Measurements from ENCODE around the gene RPUSD2.

RPUSD2 gene

DNA sequence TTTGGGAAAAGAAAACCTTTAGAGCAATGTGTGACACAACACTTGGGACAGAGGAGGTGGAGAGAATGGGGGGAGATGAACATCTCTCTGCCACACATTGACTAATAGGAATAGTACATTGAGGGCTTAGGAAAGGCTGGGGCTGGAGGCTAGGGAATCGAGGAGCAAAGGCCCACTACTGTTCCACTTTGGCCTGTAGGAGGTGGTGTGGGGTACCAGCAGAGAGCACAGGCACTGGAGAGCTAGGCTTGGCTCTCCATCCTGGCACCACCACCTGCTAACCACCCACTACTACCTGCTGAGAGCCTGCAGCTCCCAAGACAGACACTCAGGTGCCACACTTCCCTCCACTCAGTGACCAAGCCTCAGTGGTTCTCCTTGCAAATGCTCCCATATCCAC is 23.6 kb upstream of the RPUSD2 start:
- no peaks in the 10 kb centered on the region for H3K4me1 ChIP-seq (ENCODE audit: control insufficient read depth, insufficient read depth, low read length, poor library complexity, severe bottlenecking)
- H3K36me3 ChIP-seq (ENCODE audit: control insufficient read depth, insufficient read depth, low read length), result peaks cover 4% of the 10 kb centered on the region
- H3K27me3 ChIP-seq (replicated peaks; ENCODE audit: control insufficient read depth, insufficient read depth, low read length, poor library complexity, severe bottlenecking), result no peaks in the 10 kb centered on the region
- H3K27ac ChIP-seq (ENCODE audit: insufficient read depth, low read length, poor library complexity, severe bottlenecking), result no peak overlapping the region
- H3K4me3 ChIP-seq (ENCODE audit: insufficient read depth, low read depth, low read length, poor library complexity, severe bottlenecking), result no peak overlapping the region
- DNase-seq, result no peak
- H3K9me3 ChIP-seq (ENCODE audit: control insufficient read depth, low read length), result no peaks in the 10 kb centered on the region

DNA sequence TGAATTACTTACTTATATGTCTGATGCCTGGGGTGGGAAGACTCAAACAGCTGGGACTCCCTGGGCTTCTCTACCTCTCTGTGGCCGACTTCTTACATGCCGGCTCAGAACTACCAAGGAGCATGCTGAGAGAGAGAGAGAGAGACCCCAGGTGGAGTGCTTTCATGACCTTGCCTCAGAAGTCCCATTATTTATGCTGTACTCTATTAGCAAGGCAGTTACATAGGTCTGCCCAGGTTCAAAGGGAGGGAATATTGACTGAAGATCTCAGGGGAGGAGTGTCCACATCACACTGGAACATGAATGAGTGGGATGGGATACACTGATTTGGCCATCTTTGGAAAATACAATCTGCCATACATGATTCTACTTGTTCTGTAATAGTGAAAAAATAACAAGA is 20.5 kb upstream of the RPUSD2 start:
- no peak overlapping the region for H3K27ac ChIP-seq (ENCODE audit: insufficient read depth, low read length, poor library complexity, severe bottlenecking)
- no peaks in the 10 kb centered on the region for H3K4me1 ChIP-seq (ENCODE audit: control insufficient read depth, insufficient read depth, low read length, poor library complexity, severe bottlenecking)
- H3K4me3 ChIP-seq (ENCODE audit: insufficient read depth, low read depth, low read length, poor library complexity, severe bottlenecking), result no peak overlapping the region

DNA sequence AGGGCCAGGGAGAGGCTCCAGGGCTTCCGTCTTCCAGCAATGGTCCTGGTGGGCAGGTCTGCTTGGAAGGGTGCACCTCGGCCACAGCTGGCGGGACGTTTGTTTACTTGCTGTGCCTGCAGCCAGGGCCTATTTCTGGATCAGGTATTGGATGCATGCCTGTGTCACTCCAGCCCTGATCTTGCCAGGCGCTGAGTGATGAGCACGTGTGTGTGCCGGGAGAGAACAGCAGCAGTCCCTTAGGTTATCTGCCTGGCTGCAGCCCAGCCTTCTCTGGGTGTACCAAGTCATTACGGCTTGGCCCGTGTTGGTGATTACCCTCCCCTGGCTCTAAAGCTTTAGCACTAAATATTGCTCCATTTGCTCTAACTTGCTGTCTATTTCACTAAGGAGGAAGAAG is 19.2 kb upstream of the RPUSD2 start:
- no peaks in the 10 kb centered on the region for H3K27me3 ChIP-seq (replicated peaks; ENCODE audit: control insufficient read depth, insufficient read depth, low read length, poor library complexity, severe bottlenecking)
- no peaks in the 10 kb centered on the region for H3K4me1 ChIP-seq (ENCODE audit: control insufficient read depth, insufficient read depth, low read length, poor library complexity, severe bottlenecking)
- H3K4me3 ChIP-seq (ENCODE audit: insufficient read depth, low read depth, low read length, poor library complexity, severe bottlenecking), result no peak overlapping the region
- no peak overlapping the region for H3K27ac ChIP-seq (ENCODE audit: insufficient read depth, low read length, poor library complexity, severe bottlenecking)
- H3K36me3 ChIP-seq (ENCODE audit: control insufficient read depth, insufficient read depth, low read length), result peaks cover 26% of the 10 kb centered on the region
- H3K9me3 ChIP-seq (ENCODE audit: control insufficient read depth, low read length), result no peaks in the 10 kb centered on the region
- no peak for DNase-seq

More for the DNA sequence above, 20.5 kb upstream of the RPUSD2 start:
- Histone ChIP-seq H3K9me3 (ENCODE audit: control insufficient read depth, low read length) (no peaks in the 10 kb centered on the region), H3K27me3 (replicated peaks; ENCODE audit: control insufficient read depth, insufficient read depth, low read length, poor library complexity, severe bottlenecking) (no peaks in the 10 kb centered on the region), H3K36me3 (ENCODE audit: control insufficient read depth, insufficient read depth, low read length) (peaks cover 13% of the 10 kb centered on the region)
- no peak for DNase-seq

GRCh38 chr15:40550341-40551037 is 18.6 kb upstream of the RPUSD2 start:
- Histone ChIP-seq H3K36me3 (ENCODE audit: control insufficient read depth, insufficient read depth, low read length) (peaks cover 32% of the 10 kb centered on the region), H3K4me1 (ENCODE audit: control insufficient read depth, insufficient read depth, low read length, poor library complexity, severe bottlenecking) (no peaks in the 10 kb centered on the region), H3K27me3 (replicated peaks; ENCODE audit: control insufficient read depth, insufficient read depth, low read length, poor library complexity, severe bottlenecking) (no peaks in the 10 kb centered on the region), H3K9me3 (ENCODE audit: control insufficient read depth, low read length) (no peaks in the 10 kb centered on the region), H3K27ac (ENCODE audit: insufficient read depth, low read length, poor library complexity, severe bottlenecking) (no peak overlapping the region), H3K4me3 (ENCODE audit: insufficient read depth, low read depth, low read length, poor library complexity, severe bottlenecking) (no peak overlapping the region)
- no peak for DNase-seq

- DNase-seq, result no peak
- Histone ChIP-seq H3K36me3 (ENCODE audit: control insufficient read depth, insufficient read depth, low read length) (peaks cover 42% of the 10 kb centered on the region), H3K27ac (ENCODE audit: insufficient read depth, low read length, poor library complexity, severe bottlenecking) (no peak overlapping the region), H3K9me3 (ENCODE audit: control insufficient read depth, low read length) (no peaks in the 10 kb centered on the region), H3K4me3 (ENCODE audit: insufficient read depth, low read depth, low read length, poor library complexity, severe bottlenecking) (no peak overlapping the region), H3K4me1 (ENCODE audit: control insufficient read depth, insufficient read depth, low read length, poor library complexity, severe bottlenecking) (no peaks in the 10 kb centered on the region), H3K27me3 (replicated peaks; ENCODE audit: control insufficient read depth, insufficient read depth, low read length, poor library complexity, severe bottlenecking) (no peaks in the 10 kb centered on the region)
Measured at GRCh38 chr15:40554161-40554525, 15.0 kb upstream of the RPUSD2 start.

GRCh38 chr15:40555876-40556275 is 13.2 kb upstream of the RPUSD2 start:
- H3K4me3 ChIP-seq (ENCODE audit: insufficient read depth, low read depth, low read length, poor library complexity, severe bottlenecking), result no peak overlapping the region
- no peaks in the 10 kb centered on the region for H3K27me3 ChIP-seq (replicated peaks; ENCODE audit: control insufficient read depth, insufficient read depth, low read length, poor library complexity, severe bottlenecking)
- H3K9me3 ChIP-seq (ENCODE audit: control insufficient read depth, low read length), result no peaks in the 10 kb centered on the region
- H3K27ac ChIP-seq (ENCODE audit: insufficient read depth, low read length, poor library complexity, severe bottlenecking), result no peak overlapping the region
- H3K4me1 ChIP-seq (ENCODE audit: control insufficient read depth, insufficient read depth, low read length, poor library complexity, severe bottlenecking), result no peaks in the 10 kb centered on the region
- DNase-seq, result no peak
- peaks cover 42% of the 10 kb centered on the region for H3K36me3 ChIP-seq (ENCODE audit: control insufficient read depth, insufficient read depth, low read length)

- H3K4me3 ChIP-seq (ENCODE audit: insufficient read depth, low read depth, low read length, poor library complexity, severe bottlenecking), result no peak overlapping the region
- DNase-seq, result no peak
- H3K27me3 ChIP-seq (replicated peaks; ENCODE audit: control insufficient read depth, insufficient read depth, low read length, poor library complexity, severe bottlenecking), result no peaks in the 10 kb centered on the region
- H3K4me1 ChIP-seq (ENCODE audit: control insufficient read depth, insufficient read depth, low read length, poor library complexity, severe bottlenecking), result no peaks in the 10 kb centered on the region
- no peaks in the 10 kb centered on the region for H3K9me3 ChIP-seq (ENCODE audit: control insufficient read depth, low read length)
- peaks cover 29% of the 10 kb centered on the region for H3K36me3 ChIP-seq (ENCODE audit: control insufficient read depth, insufficient read depth, low read length)
- H3K27ac ChIP-seq (ENCODE audit: insufficient read depth, low read length, poor library complexity, severe bottlenecking), result no peak overlapping the region
Measured at GRCh38 chr15:40558952-40559742, 10.0 kb upstream of the RPUSD2 start.

DNA sequence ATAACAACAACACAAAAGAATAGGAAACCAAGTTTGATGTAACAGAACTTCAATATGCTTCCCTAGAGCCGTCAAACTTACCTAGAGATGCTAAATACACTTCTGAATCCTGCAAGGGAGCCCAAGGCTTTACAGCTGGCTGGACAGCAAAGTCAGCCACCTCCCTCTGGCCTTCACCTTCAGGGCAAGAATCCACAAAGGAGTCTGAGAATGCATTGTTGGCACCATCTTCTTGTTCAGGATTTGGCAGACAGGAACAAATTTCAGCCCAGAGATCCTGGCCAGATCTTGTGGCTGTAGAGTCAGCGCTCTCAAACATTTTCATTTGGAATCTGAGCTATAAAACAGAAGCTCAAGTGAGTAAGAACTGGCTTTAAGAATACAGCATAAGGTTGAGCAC is 6.4 kb upstream of the RPUSD2 start:
- DNase-seq, result no peak
- Histone ChIP-seq H3K4me3 (ENCODE audit: insufficient read depth, low read depth, low read length, poor library complexity, severe bottlenecking) (no peak overlapping the region), H3K36me3 (ENCODE audit: control insufficient read depth, insufficient read depth, low read length) (no peaks in the 10 kb centered on the region), H3K27ac (ENCODE audit: insufficient read depth, low read length, poor library complexity, severe bottlenecking) (no peak overlapping the region), H3K9me3 (ENCODE audit: control insufficient read depth, low read length) (no peaks in the 10 kb centered on the region), H3K27me3 (replicated peaks; ENCODE audit: control insufficient read depth, insufficient read depth, low read length, poor library complexity, severe bottlenecking) (no peaks in the 10 kb centered on the region), H3K4me1 (ENCODE audit: control insufficient read depth, insufficient read depth, low read length, poor library complexity, severe bottlenecking) (no peaks in the 10 kb centered on the region)

- no peaks in the 10 kb centered on the region for H3K27me3 ChIP-seq (replicated peaks; ENCODE audit: control insufficient read depth, insufficient read depth, low read length, poor library complexity, severe bottlenecking)
- no peak overlapping the region for H3K27ac ChIP-seq (ENCODE audit: insufficient read depth, low read length, poor library complexity, severe bottlenecking)
- H3K9me3 ChIP-seq (ENCODE audit: control insufficient read depth, low read length), result no peaks in the 10 kb centered on the region
- no peaks in the 10 kb centered on the region for H3K36me3 ChIP-seq (ENCODE audit: control insufficient read depth, insufficient read depth, low read length)
- H3K4me1 ChIP-seq (ENCODE audit: control insufficient read depth, insufficient read depth, low read length, poor library complexity, severe bottlenecking), result peaks cover 2% of the 10 kb centered on the region
- no peak overlapping the region for H3K4me3 ChIP-seq (ENCODE audit: insufficient read depth, low read depth, low read length, poor library complexity, severe bottlenecking)
- DNase-seq, result no peak
Measured at GRCh38 chr15:40563426-40563825, 5.7 kb upstream of the RPUSD2 start.

DNA sequence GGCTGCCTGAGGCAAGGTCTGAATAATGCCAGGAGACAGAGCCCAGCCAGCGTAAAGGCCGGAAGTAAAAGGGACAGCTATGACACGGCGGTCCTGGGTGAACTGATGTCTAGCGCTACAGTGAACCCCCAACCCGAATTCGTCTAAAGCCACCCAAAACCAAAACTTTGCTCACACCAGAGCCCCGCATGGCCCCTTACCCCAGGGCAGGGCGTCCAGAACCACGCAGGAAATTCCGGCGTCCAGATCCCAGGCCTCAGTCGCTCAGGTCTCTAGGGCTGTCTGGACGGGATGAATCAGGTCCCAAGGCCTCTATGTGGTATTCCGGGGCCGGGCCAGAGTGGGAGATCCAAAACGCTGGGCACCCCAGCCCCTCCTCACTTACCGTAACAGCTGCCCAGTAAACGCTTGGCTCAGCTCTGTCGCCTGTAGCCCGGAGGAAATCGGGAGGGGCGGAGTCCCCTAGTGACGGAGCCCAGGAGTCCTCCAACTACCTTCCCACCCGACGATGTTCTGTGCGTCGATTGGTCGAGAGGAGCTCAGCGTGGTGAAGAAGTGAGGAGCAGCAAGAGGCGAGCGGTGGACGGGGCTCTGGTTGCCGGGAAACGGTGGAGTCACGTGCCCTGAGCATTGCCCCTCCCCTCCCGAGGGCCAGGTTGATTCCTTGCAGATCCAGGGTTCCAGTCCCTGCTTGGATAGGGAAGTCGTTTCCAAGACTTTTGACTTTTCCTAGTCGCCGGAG is 4.3 kb upstream of the RPUSD2 start, which contains the start of gene CCDC32:
Gene CCDC32 (minus strand): TSS at position 452 of the 742 bp plus-strand sequence. CDS start 2,027 bp downstream, outside the sequence.
- Histone ChIP-seq H3K4me3 (ENCODE audit: insufficient read depth, low read depth, low read length, poor library complexity, severe bottlenecking) (peak within 1 kb of the TSS; percentile 76), H3K27me3 (replicated peaks; ENCODE audit: control insufficient read depth, insufficient read depth, low read length, poor library complexity, severe bottlenecking) (no peaks in the 10 kb centered on the region), H3K27ac (ENCODE audit: insufficient read depth, low read length, poor library complexity, severe bottlenecking) (peak within 1 kb of the TSS; percentile 88), H3K9me3 (ENCODE audit: control insufficient read depth, low read length) (no peaks in the 10 kb centered on the region), H3K36me3 (ENCODE audit: control insufficient read depth, insufficient read depth, low read length) (no peaks in the 10 kb centered on the region), H3K4me1 (ENCODE audit: control insufficient read depth, insufficient read depth, low read length, poor library complexity, severe bottlenecking) (peaks cover 7% of the 10 kb centered on the region)
- DNase-seq, result peak; percentile 89 to 96 (median 92)
